ENCODE measurements around the gene PACRG.

DNA sequence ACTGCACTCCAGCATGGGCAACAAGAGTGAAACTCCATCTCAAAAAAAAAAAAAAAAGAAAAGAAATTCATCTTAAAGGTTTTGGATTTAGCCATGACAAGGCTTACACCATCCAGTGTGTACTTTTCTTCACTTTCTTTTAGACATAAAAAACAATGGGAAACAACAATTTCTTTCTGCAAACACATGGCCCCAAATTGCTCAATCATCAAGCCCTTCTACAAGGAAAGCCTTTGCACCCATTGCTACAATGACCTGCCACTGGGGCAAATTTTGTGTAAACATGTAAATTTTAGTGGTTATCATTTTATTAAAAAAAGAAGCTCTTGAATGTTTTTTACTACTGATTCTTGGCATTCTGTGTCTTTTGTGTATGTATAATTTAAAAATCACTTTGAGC lies 554.9 kb downstream of the PACRG start:
- TF ChIP-seq JUNB (IDR thresholded peaks at IDR 0.05; ENCODE audit: unreplicated experiment) (no peak), EZH2 (IDR thresholded peaks at IDR 0.05; ENCODE audit: low read depth, unreplicated experiment) (no peak)
- TF ChIP-seq, protein P1, sequence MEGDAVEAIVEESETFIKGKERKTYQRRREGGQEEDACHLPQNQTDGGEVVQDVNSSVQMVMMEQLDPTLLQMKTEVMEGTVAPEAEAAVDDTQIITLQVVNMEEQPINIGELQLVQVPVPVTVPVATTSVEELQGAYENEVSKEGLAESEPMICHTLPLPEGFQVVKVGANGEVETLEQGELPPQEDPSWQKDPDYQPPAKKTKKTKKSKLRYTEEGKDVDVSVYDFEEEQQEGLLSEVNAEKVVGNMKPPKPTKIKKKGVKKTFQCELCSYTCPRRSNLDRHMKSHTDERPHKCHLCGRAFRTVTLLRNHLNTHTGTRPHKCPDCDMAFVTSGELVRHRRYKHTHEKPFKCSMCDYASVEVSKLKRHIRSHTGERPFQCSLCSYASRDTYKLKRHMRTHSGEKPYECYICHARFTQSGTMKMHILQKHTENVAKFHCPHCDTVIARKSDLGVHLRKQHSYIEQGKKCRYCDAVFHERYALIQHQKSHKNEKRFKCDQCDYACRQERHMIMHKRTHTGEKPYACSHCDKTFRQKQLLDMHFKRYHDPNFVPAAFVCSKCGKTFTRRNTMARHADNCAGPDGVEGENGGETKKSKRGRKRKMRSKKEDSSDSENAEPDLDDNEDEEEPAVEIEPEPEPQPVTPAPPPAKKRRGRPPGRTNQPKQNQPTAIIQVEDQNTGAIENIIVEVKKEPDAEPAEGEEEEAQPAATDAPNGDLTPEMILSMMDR (conservative IDR thresholded peaks at IDR 0.05; ENCODE audit: low read depth in 2 of 2) = no peak
- TF ChIP-seq, protein P2, sequence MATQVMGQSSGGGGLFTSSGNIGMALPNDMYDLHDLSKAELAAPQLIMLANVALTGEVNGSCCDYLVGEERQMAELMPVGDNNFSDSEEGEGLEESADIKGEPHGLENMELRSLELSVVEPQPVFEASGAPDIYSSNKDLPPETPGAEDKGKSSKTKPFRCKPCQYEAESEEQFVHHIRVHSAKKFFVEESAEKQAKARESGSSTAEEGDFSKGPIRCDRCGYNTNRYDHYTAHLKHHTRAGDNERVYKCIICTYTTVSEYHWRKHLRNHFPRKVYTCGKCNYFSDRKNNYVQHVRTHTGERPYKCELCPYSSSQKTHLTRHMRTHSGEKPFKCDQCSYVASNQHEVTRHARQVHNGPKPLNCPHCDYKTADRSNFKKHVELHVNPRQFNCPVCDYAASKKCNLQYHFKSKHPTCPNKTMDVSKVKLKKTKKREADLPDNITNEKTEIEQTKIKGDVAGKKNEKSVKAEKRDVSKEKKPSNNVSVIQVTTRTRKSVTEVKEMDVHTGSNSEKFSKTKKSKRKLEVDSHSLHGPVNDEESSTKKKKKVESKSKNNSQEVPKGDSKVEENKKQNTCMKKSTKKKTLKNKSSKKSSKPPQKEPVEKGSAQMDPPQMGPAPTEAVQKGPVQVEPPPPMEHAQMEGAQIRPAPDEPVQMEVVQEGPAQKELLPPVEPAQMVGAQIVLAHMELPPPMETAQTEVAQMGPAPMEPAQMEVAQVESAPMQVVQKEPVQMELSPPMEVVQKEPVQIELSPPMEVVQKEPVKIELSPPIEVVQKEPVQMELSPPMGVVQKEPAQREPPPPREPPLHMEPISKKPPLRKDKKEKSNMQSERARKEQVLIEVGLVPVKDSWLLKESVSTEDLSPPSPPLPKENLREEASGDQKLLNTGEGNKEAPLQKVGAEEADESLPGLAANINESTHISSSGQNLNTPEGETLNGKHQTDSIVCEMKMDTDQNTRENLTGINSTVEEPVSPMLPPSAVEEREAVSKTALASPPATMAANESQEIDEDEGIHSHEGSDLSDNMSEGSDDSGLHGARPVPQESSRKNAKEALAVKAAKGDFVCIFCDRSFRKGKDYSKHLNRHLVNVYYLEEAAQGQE (IDR thresholded peaks at IDR 0.05; ENCODE audit: unreplicated experiment) = no peak
